ENCODE measurements around the gene FRMD4A.
"Not testable (repeated sequence)": the region's sequence is repeated elsewhere in the genome, so short reads cannot be mapped to it uniquely, and the experiment has no call there.

FRMD4A gene

DNA sequence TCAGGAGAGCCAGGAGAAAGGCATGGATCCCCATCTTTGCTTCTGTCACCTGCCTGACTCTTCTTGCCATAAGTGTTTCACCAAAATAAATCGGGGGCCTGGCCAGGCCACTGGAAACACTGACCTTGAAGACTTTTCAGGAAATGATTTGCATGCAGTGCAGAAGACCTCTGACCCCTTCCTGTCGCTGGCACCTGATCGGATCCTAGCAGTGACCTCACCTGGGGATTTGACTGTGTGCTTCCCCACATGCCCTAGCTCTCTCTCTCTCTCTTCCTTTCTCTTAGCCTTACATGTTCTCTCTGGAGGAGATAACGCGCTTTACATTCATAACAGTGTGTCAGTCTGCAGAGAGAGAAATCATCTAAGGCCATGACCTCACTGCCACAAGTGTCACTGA is 500.9 kb downstream of the FRMD4A start:
- DNase-seq, result no peak

DNA sequence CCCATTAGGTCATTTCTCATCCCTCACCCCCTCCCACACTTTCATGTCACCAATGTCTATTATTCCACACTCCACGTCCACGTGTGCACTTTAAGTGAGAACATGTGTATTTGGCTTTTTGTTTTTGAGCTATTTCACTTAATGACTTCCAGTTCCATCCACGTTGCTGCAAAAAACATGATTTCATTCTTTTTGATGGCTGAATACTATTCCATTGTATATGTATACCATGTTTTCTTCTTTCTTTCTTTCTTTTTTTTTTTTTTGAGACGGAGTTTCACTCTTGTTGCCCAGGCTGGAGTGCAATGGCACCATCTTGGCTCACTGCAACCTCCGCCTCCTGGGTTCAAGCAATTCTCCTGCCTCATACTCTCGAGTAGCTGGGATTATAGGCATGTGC is 502.4 kb downstream of the FRMD4A start:
- DNase-seq, result not testable (repeated sequence)

DNA sequence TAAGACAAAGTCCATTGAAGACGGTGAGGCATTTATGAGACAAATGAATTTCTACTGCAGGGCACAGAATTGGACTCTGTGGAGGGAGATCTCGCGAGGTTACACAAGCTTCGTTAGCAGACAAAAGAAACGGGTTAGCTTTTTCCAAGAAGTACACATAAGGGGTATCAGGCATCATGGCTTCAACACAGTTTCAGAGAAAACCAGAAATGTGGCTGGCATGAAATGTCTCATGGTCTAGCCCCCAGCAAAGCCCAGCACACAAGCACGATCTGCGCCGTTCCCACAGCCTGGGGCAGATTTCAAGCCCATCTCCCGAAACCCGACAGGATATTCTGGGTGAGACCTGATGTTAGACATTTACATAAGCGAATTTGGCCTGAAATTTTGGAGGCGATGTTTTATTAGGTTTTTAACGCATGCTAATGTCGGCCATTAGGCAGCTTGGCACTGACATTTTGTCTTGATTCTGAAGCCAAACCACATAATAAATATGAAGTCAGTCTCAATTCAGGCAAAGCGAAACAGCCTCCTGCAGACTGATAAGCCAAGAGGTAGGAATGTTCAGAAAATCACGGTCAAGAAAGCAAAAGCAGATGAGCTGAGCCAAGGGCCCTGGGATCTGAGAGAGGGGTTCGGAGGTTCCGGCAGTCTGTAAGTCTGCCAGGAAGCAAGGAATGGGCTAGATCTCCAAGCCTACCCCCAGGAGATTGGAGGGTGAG is 503.5 kb downstream of the FRMD4A start:
- no peak for DNase-seq

DNA sequence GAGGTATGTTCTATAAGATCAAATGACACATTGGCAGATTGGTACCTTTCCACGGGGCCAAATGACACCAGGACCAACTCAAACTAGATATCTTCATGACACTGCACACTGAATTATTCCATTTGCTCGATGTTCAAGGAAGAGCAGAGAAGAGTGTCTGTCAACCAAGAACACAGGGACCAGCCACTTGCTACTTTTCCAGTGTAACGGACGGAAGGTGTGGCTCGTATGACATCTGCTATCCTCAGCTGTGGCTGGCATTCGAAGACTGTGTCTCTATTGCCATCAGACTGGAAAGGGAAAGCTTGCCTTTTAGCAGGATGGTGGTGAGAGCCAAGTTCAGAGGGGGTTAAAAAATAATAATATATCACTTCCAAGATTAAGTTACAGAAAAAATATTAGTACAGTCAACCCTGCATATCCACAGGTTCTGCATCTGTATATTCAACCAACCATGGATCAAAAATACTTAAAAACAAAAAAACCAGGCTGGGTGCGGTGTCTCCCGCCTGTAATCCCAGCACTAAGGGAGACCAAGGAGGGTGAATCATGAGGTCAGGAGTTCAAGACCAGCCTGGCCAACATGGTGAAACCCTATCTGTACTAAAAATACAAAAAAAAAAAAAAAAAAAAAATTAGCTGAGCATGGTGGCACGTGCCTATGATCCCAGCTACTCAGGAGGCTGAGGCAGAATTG is 506.9 kb downstream of the FRMD4A start:
- DNase-seq, result no peak

DNA sequence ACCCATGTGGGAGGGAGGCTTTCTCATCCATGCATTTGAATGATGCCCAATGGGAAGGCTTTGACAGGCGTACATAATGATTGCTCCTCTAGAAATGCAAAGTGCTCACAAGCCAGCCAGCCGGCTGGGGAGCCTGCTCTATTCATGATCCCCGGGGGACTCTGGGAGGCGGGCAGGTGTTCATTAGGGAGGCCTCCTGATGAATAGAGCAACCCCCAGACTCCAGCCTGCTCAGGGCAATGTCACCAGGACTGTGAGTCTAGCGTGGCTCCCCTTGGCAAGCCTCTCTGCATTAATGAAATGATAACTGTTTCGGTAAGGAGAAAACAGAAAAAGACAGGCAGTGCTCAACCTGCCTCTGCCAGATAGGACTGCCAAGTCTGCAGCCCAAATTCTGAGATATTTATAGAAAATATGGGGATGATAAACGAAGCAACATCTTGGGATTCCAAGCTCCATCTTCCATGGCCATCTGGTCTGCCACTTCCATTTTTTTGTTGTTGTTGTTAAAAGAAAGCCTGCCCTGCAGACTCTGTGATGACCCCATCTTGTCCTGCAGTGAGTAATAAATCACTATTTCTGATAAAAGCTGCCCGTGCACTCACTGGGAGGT is 507.5 kb downstream of the FRMD4A start:
- DNase-seq, result no peak

DNA sequence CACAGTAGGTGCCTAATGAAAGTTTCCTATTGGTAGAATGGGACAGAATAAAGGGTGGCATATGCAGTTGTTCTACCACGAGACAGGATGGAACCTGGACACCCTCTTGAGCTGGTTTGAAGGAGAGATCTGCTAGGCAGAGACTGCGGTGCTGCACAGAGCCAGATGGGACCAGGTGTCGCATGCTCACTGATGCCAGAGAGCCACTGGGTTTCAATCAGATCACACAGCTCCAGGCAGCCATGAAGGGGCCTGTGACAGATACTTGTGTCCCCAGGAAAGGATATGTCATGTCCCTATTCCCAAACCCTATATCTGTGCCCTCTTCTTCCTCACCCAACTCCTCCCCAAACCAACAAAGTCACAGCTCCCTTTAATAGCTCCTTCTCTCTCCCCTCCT is 508.2 kb downstream of the FRMD4A start:
- DNase-seq, result no peak

DNA sequence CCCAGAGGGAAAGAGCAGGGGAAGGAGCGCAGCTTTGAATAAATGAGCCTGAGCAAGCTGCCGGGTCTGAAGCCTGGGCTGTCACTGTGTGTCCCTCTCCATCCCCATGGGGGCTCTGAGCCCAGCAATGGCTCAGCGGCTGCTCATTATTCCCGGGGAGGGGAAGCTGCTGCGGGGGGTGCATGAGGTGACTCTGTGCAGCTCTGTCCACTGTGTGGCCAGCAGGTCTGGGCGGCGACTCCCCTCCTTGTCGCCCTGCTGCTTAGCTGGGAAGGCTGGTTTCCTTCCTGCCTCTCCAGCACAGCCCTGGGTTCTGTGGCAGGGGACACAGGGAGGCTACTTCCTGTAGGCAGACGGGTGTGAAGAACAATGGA is 509.8 kb downstream of the FRMD4A start:
- DNase-seq, result no peak

DNA sequence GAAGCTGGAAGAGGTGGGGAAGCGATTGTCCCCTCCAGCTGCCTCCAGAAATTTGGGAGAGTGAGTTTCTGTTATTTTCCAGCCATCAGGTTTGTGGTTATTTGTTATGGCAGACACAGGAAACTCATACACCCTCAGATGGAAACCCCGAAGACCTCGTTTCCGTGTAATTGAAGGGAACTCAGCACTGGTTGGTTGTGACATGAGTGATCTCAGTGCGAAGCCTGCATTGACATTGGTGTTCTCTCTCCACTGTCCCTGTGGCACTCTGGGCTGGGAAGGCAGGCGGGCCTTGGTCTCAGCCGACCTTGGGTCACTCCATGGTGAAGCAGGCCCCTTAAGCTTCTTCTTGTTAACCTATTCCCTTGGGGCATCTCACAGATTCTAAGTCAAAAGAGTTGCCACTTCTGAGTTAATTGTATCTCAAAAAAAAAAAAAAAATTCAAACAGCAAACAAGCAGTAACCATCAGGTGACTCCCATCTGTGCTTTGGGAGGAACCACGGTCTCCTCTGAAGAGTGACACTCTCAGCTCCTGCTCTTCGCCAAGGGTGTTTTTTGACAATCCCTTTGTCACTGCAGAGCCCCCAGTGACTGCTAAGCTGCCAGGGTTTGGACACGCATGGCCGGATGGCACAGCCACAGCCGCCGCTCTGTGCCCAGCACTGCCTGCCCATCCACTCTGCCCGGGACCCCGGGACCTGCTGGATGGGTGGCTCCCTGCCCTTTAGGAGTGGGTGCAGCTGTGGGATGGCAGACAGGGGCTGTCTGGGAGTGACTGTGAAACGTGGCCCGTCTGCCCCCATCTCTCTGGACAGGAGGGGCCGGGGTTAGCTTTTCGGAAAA is 510.4 kb downstream of the FRMD4A start:
- DNase-seq, result no peak

DNA sequence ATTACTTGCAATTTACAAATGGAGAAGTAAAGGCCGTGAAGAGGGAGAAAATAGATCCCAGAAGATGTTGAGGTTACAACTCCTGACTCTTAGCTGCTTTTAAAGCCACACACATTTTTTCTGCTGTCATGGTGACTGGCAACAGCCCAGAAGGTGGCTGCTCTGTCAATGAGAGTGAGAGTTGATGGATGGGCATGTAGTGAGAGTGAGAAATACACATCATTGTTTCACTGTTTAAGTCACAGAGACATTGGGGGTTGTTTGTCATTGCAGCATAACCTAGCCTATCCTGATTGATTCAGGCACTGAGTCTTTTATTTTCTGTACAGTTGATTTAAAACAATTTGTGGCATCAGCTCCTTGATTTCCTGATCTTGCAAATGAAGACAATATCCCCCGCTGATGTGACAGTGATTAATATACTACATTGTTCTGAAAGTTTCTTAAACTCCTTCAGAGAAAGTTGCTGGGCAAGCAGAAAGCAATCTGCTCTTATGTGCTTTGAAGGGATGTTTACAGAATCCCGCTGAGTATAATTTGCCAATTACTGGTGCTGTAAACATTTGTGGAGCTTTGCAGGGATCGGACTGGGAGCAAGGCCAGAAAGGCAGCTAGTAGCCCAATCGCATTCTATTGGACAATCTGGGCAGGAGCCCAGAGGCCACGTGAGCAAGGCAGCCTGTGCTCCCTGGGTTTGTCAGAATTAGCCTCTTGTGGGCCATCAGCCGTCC is 514.4 kb downstream of the FRMD4A start:
- no peak for DNase-seq

DNA sequence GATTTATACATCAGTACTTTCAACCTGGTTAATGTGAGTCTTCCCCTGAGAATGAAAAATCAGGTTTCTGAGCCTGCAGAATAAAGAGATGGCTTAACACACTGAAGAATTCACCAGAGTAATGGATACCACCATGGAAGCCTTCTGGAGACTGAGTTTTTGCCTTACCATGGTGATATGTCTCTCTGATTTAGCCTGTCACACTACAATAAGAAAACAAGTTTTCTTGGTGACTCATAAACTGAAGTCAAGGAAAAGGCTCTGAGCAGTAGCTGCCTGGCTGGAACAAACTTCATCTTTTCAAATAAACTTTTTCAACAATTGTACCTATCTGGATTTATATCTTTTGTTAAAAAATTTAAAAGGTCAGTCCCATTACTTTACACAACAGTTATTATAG is 515.0 kb downstream of the FRMD4A start:
- no peak for DNase-seq

DNA sequence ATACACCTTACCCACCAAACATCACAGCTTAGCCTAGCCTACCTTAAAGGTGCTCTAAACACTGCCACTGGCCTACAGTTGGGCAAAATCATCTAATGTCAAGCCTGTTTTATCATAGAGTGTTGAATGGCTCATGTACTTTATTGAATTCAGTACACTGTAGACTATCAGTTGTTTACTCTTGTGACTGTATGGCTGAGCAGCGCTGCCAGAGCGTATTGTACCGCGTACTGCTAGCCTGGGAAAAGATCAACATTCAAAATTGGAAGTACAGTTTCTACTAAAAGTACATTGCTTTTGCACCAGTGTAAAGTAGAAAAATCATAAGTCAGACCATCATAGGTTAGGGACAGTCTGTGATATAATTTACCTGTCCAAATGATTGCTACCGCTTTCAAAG is 517.2 kb downstream of the FRMD4A start:
- DNase-seq, result no peak

DNA sequence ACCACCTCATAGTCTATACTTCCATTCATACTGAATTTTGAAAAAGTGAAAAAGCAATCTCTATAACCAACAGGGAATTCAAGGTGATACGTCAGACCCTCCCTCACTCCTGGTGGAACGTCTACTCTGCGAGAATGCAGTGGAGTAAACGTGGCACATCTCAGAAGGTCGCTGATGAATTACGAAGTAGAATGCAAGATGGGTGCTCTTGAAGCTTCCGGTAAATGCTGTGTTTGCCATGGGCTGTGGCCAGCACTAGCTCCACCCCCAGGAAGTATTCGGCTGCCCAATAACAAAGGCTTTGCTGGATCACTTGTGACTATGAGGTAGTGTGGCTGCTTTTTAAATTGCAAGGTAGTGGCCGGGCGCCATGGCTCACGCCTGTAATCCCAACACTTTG is 517.9 kb downstream of the FRMD4A start:
- DNase-seq, result no peak

DNA sequence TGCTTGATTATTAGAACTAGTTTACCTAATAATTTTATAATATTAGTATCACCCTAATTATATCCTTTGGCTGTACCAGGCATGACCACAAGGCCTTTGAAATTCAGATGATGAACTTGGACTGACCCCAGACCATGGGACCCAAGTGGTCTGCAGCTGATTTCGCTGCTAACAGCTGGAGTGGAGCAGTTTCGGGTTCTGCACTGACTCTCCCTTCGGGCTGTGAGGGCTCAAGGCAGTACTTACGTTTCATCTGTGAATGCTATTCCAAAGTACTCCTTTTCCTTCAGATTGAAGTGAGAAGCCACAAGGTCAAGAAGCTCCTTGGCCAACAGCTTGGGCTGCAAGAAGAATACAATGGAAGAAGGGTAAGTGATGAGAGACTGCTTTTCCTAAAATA is 520.2 kb downstream of the FRMD4A start:
- no peak for DNase-seq

DNA sequence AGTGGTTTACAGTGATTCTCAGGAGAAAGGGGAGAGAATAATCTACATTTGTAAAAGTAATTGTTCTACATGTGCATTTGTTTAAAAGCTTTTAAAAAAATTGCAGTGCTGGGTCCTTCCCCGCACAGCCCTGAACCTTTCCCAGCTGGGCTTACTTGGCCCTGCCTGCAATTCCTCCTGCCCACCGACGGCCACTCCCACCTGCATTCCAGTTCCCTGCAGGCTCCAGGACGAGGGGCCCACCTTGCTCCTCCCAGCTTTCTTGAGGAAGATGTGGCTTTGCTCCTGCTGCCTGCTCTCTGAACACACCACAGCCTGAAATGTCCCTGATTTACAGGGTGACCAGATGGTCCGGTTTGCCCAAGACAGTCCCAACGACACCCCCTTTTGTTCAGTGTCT is 521.3 kb downstream of the FRMD4A start:
- no peak for DNase-seq

DNA sequence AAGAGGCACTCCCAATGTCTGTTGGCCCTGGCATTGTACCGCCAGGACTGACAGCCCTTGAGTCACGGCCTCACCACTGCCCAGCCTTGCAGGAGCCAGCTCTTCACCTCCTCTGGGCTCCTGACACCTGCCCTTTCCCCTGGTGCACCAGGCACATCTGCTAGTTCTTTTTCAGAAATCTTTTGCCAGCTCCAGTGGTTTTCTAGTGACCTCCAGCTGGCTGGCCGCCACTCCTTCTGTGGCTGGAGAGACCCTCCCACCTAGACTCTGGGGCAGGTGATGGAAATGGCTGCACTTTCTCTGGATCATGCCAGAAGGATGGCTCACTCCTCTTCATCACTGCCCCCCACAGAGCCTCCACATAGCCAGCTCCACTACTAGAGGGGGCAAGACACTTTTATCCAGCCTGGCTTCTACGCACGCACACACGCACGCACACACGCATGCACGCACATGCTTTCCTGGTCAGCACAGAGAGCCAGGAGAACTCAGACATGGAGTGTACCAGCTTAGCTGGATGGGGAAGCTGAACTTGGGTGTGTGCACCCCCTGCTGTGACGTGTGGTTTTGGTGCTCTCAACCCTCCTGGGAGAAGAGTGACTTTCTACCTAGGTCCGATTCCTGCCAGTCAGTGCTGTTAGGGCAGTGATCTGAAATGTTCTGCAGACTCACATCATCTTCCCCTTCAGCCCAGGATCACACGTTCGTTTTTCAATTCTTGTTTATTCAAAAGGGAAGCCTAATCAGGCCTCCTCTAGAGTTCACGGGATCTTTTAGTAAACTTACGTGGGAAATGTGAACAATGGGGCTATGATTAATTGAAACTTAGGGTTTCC is 522.0 kb downstream of the FRMD4A start:
- no peak for DNase-seq

DNA sequence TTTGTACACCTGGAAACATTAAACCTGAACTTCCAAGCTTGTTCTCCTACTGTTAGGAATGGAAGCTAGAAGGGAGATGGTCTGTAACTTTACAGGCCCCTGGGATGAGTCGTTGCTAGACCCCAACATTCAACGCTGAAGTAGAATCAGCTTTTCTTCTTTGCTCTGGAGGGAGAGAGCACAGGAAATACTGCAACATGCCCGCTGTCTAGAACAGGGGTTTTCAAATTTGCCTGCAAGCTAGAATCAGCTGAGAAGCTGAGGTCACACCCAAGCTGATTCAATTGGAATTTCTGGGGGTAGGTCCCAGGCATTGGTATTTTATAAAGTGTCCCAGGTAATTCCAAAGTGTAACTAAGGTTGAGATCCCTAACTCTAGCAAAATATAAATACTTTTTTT is 524.3 kb downstream of the FRMD4A start:
- no peak for DNase-seq

DNA sequence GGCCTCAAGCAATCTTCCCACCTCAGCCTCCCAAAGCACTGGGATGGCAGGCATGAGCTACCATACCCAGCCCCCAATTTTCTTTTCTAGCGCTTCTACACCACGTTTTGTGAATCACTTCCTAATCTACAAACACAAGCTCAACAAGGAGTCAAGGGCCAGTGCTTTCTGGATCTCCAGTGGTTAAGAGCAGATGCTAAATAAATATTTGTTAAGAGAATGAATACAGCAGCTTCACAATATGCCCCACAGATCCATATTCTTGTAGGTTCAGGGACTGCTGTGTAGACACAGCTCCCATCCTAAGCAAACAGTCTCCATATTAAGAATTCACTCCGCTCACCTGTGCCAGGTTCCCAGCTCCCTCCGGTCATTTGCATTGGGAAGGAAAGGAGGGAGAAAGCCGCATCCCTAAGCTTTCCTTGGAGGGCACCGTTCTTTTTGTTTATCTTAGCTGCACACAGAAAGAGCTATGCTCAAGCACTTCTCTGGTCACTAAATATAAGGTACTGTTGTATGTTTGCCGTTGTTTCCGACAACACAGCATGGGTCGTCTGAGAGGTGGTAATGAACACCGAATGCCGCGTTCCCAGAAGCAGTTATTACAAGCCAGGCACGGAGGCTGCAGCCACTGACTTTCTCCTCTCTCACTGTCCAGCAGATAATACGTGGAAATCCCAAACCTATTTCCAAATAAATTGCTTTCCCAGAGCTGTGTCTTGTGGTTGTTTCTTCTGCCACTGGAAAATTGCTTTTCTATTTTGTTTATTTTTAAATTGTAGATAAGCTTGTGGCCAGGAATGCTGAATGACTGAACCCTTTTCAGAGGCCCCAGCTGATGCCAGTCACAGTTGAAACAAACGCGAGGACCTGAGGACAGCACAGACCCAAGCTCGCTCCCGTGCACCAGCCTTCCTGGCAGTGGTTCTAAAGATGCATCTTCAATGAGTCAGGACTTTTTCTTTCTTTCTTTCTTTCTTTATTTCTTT is 526.9 kb downstream of the FRMD4A start:
- DNase-seq, result no peak

DNA sequence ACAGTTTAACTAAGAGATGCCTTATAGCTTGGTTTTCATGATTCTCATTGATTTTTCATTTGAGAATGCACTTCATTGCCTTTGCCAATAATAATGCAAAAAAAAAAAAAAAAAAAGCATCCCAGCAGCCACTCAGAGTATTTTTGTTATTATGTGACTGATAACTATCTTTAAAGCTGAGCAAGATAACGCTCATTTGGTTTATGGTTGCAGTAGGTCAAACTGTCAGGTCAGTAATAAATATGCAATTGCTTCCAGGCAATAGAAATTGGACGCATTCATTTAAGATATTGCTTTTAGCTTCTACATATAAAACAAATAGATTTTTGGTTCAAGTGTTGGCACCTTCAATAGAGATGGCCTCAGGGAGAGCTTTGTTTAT is 528.8 kb downstream of the FRMD4A start:
- DNase-seq, result no peak

DNA sequence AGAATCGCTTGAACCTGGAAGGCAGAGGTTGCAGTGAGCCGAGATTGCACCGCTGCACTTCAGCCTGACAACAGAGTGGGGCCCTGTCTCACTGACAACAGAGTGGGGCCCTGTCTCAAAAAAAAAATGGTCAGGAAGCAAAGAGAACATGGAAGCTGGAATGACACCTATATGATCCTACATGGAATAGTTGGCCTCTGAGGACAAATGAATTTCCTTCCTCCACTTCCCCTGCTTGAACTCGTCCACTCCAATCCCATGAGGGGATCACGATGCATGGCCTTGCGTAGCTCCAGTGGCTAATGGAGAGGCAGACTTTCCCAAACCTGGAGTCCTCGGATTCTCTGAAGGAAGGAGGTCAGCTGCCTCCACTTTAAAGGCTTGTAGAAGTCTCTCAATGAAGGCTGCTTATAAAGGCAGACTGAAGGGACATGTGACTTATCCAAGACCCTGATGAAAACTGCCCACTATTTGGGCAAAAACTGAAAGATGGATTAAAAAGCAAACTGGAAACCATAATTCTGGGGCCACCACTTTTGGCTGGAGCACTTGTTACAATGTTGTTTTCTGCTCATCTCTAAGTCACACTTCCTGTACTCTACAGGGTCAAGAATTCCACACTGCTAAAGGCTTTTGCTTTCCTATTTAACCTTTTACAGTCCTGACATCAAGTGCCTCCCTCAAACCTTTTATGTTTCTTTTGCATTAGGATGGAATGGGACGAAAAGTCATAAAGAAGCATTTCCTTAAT is 529.4 kb downstream of the FRMD4A start:
- no peak for DNase-seq

DNA sequence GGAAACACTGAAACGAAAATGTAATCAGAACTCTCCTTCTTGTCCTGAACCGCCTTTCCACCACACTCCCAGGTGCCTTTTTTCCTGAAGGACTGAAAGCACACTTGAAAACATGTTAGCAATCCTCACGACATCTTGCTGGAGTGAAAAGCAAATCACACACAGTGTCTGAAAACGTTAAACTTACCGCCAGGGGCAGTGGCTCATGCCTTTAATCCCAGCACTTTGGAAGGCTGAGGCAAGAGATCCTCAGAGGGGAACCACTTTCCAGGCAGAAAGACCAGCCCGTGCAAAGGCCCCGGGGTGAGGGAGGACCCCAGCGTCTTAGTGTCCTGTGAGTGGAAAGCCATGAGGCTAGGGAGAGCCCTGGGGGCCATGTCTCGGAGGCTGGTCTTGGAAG is 533.6 kb downstream of the FRMD4A start:
- no peak for DNase-seq

Data from activated naive CD4-positive, alpha-beta T cell treated with Interleukin-2 at 50 U/mL for 16 hours (primary cell).